IgD-negative memory B cell (primary cell): ENCODE data around the gene KCNH1. TPM values are rescaled to one million over a fixed set of nuclear protein-coding genes. Genes with fewer than 3 reads are reported as not detected.

ENCODE experiments used
- H3K27ac Mint-ChIP-seq, 3 donors: one replicate each; pipeline ENCODE4 v1.8.0; 2020 to 2022; ENCODE audit warnings: mild to moderate bottlenecking in 3 of 3, mixed read lengths in 3 of 3, moderate library complexity in 1 of 3
- H3K27me3 Mint-ChIP-seq: one replicate; pipeline ENCODE4 v1.8.0; 2021; ENCODE audit warnings: mixed read lengths
- H3K36me3 Mint-ChIP-seq: one replicate; pipeline ENCODE4 v1.8.0; 2020; ENCODE audit warnings: mild to moderate bottlenecking, mixed read lengths
- H3K4me1 Mint-ChIP-seq, 3 donors: one replicate each; pipeline ENCODE4 v1.8.0; 2020 to 2022; ENCODE audit warnings: mixed read lengths in 3 of 3, mild to moderate bottlenecking in 1 of 3
- H3K4me3 Mint-ChIP-seq, 4 donors: one replicate each; pipeline ENCODE4 v1.8.0; 2020 to 2022; ENCODE audit warnings: mild to moderate bottlenecking in 4 of 4, mixed read lengths in 4 of 4, moderate library complexity in 3 of 4
- H3K9me3 Mint-ChIP-seq, 3 donors: one replicate each; pipeline ENCODE4 v1.8.0; 2020 to 2021; ENCODE audit warnings: mixed read lengths in 3 of 3, mild to moderate bottlenecking in 1 of 3
- polyA plus RNA-seq: library from polyadenylated mRNA; unstranded; fragments of 300-500 nt; fragmentation: Illumina TruSeq; gene quantifications from one replicate; pipeline ENCODE4 v1.2.3, GENCODE V29; 2021

The KCNH1 gene
- polyA plus RNA-seq, 1 donor from 2014 or later, result 0.14 TPM

DNA sequence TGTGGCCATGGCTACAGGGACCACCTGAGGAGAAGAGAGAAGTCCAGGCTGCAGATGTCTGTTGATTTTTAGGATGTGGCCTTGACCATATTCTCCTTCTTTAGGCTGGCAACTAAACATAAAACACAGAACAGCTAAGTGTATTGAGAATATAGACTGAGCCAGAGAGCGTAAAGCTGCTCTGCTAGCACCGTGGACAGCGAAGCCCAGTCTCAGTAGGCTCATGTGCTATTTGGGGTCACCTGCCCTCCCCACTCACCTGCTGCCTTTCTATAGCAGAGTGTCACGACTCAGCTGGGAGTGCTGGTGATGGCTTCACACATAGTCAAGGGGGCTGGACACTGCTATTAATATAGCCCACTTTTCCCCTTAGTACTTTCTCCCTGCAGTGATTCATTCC is 278.5 kb downstream of the KCNH1 start:
- no peak overlapping the region for H3K4me3 Mint-ChIP-seq
- H3K27me3 Mint-ChIP-seq, result peaks cover 4% of the 10 kb centered on the region
- H3K36me3 Mint-ChIP-seq, result no peaks in the 10 kb centered on the region
- no peaks in the 10 kb centered on the region for H3K4me1 Mint-ChIP-seq
- H3K27ac Mint-ChIP-seq, result no peak overlapping the region
- H3K9me3 Mint-ChIP-seq, result no peaks in the 10 kb centered on the region

DNA sequence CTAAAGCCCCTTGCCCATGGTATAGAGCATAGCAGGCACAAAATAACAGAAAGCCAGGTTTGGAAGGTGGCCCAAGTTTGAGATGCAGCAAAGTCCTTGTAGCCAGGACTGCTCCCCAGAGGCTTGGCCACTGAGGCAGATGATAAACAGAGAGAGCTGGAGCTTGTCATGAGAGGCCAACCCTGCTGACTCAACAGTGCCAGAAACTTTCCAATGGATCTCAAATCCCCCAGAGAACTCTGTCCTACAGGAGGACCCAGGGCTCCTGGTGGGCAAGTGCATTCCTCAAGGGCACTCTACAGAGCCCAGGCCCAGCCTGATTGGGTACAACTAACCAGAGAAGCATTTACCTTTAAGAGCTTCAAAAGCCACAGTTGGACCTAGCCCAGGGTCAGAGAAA is 280.7 kb downstream of the KCNH1 start:
- Mint-ChIP-seq H3K27ac (no peak overlapping the region), H3K4me1 (no peaks in the 10 kb centered on the region), H3K27me3 (peaks cover 6% of the 10 kb centered on the region), H3K36me3 (no peaks in the 10 kb centered on the region), H3K9me3 (no peaks in the 10 kb centered on the region), H3K4me3 (no peak overlapping the region)

DNA sequence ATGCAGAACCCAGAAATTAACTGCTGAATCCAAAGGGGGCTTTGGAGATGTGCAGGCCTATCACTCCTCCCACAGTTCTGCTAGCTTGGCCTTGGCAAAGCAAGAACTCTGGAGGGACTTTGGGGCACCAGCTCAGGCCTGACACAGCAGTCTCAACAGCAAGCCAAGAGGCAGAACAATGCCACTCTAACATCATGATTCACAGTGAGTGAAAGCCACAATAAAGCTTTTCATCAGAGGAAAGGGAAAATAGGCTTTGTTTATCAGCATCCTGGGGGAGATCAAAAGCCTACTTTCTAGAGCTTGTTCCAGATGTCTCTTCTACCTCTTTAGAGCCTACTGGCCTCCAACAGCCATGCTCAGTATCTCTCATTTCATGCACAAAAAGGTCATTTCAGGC is 283.4 kb downstream of the KCNH1 start:
- no peaks in the 10 kb centered on the region for H3K4me1 Mint-ChIP-seq
- no peaks in the 10 kb centered on the region for H3K36me3 Mint-ChIP-seq
- no peak overlapping the region for H3K4me3 Mint-ChIP-seq
- H3K27ac Mint-ChIP-seq, result no peak overlapping the region
- peaks cover 0 to 2% (median 0%) of the 10 kb centered on the region in 3 donors for H3K9me3 Mint-ChIP-seq
- peaks cover 3% of the 10 kb centered on the region for H3K27me3 Mint-ChIP-seq

DNA sequence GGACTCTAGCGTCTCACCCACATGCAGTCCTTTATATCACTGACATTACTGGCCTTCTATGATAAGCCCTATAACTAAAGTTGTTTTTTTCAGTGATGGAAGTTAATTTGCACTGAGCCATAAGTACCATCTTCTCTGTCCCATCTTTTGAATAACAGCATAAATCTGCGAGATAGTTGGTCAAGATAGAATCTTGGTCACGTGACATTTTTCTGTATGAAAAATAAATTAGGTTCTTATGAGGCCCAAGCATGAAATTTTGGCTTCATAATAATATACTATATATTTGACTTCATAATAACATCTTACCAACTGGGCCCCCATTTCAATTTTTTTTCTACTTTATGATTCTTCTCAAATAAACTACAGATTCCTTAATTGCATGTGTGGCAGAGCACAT is 285.5 kb downstream of the KCNH1 start:
- Mint-ChIP-seq H3K27ac (no peak overlapping the region), H3K9me3 (peaks cover 0 to 2% (median 0%) of the 10 kb centered on the region in 3 donors), H3K4me1 (peaks cover 0 to 2% (median 0%) of the 10 kb centered on the region in 3 donors), H3K4me3 (no peak overlapping the region), H3K36me3 (no peaks in the 10 kb centered on the region), H3K27me3 (peaks cover 3% of the 10 kb centered on the region)

DNA sequence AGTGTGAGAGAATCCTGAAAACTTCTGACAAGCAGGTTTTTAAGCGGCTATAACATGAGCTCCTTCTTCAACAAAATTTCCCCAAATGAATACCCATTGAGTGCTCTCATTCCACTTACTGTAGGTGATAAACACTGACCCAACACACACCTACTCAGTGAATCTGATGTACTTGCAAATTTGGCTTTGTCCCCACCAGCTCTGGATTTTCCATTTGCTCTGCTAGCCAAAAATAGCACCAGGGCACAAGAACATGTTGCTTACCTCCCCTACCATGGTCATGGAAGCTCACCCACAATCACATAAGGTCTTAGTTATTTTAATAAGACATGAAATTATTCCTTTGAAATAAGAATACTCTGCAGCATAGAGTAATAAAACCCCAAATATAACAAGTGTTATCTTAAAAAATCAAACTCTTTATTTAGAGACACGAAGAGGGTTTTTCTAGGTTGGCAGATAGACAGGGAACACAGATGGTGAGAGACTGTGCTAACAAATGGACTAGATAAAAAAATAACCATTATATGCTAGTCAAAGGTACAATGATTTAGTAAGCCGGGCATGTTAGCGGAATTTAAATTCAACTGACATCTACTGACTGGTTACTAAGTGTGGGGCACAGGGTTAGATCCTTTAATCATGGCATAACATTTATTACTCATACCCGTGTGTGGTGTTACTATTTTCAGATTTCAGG is 291.9 kb downstream of the KCNH1 start:
- Mint-ChIP-seq H3K4me1 (peaks cover 0 to 2% (median 0%) of the 10 kb centered on the region in 3 donors), H3K27me3 (no peaks in the 10 kb centered on the region), H3K36me3 (peaks cover 2% of the 10 kb centered on the region), H3K9me3 (peaks cover 0 to 8% (median 3%) of the 10 kb centered on the region in 3 donors), H3K4me3 (no peak overlapping the region), H3K27ac (no peak overlapping the region)

DNA sequence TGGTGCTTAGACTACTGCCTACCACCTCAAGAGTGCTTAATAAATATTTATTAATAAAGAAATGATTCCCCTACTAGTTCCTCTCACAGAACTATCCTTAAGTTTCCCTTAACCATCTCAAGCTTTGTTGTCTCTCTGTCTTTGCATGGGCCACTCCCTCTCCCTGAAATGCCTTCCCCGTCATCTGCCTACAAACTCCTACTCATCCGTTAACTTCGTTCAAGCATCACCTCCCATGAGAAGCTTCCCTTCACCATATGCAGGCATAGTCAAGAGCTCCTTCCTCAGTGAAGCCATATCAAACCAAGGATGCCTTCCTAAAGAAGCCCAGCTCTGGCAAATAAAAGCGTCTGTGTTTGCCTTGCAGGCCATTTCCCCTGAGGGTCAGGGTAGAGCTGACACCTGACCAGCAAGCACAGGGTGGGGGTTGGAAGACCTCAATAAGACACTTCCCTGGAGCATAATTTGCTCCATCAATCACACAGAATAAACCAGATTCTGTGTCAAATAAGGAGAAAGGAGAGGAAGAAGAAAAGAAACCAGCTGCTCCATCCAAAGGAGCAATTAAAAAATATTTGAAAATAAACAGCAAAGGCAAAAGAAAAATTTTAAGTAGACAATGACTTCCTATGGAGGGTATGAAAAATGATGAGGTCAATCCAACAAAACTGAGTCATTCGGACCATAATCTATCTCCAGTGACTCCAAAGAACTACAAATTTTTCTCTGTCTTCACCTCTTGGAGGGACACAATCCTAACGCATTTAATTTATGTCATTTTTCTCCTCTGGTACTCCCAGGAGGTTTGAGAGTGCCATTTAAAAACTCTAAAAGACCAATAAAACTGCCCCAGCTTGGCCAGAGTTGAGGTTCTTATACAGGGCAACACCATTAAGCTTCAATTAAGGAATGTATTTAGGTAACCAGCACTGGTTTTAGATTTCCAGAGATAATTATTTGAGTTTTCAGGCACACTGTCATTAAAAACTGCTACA is 303.6 kb downstream of the KCNH1 start:
- Mint-ChIP-seq H3K9me3 (peaks cover 0 to 2% (median 0%) of the 10 kb centered on the region in 3 donors), H3K4me1 (no peaks in the 10 kb centered on the region), H3K27ac (no peak overlapping the region), H3K4me3 (no peak overlapping the region), H3K36me3 (no peaks in the 10 kb centered on the region), H3K27me3 (peaks cover 8% of the 10 kb centered on the region)

DNA sequence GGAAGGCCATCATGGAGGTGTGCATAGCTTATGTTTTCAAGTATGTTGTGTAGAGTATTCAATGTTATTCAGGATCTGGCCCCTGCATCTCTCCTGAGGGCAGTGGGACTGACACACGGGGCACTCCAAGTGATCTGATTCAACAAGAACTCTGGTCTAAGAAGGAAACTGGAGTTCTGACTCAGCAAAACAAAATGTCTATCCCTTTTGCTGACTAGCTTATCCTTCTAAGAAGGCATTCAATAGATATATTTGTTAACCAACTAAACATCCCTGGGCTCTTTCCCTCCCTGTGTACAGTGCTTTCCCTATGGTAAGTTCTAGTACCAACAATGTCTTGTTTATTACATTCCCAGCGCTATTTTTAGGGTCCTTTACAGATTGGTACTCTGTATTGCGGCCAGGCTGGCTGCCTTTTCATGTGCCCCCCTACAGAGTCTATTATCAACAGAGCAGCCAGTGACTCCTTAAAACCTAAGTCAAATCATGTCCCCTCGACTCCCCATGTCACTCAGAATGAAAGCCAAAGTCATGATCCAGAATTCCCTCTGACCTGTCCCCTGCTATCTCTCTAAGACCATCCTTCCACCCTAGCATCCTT is 304.9 kb downstream of the KCNH1 start:
- no peak overlapping the region for H3K27ac Mint-ChIP-seq
- H3K4me3 Mint-ChIP-seq, result no peak overlapping the region
- H3K27me3 Mint-ChIP-seq, result peaks cover 8% of the 10 kb centered on the region
- H3K36me3 Mint-ChIP-seq, result no peaks in the 10 kb centered on the region
- peaks cover 0 to 2% (median 0%) of the 10 kb centered on the region in 3 donors for H3K9me3 Mint-ChIP-seq
- H3K4me1 Mint-ChIP-seq, result no peaks in the 10 kb centered on the region

DNA sequence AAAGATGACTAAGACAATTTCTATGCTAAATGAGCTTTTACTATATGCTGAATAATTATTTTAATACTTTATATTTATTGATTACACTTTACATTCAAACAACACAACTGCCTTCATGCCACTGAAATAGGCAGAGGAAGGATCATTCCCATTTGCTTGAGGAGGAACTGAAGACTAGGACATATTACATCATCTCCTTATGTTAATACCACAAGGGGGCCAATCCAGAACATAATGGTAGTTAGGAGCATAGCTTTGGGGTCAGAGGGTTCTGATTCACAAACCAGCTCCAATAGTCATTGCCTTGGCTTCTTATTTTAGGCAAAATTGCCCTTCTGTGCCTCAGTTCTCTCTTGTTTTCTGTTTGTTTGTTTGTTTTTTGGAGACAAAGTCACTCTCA is 306.5 kb downstream of the KCNH1 start:
- Mint-ChIP-seq H3K4me1 (peaks cover 0 to 1% (median 1%) of the 10 kb centered on the region in 3 donors), H3K27ac (no peak overlapping the region), H3K9me3 (peaks cover 0 to 2% (median 0%) of the 10 kb centered on the region in 3 donors), H3K4me3 (no peak overlapping the region), H3K27me3 (peaks cover 8% of the 10 kb centered on the region), H3K36me3 (no peaks in the 10 kb centered on the region)

DNA sequence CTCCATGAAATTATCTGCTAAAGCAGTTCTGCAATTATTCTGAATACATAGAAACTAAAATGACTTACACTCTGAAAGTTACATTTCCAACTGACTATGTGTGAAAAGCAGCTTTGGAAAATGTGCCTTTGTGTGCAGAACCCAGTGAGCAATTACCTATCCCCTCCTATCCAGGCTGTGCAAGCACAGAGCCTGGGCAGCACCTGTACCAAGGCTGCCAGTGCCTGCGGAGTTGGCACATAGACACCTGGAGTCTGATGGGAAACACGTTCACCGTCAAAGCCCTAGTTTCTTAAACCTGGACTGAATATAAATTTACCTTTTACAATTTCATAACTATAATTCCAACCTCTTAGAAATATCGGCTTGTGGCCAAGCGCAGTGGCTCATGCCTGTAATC is 307.3 kb downstream of the KCNH1 start:
- H3K27ac Mint-ChIP-seq, result no peak overlapping the region
- H3K9me3 Mint-ChIP-seq, result peaks cover 0 to 2% (median 0%) of the 10 kb centered on the region in 3 donors
- H3K27me3 Mint-ChIP-seq, result peaks cover 8% of the 10 kb centered on the region
- no peaks in the 10 kb centered on the region for H3K36me3 Mint-ChIP-seq
- peaks cover 0 to 3% (median 1%) of the 10 kb centered on the region in 3 donors for H3K4me1 Mint-ChIP-seq
- no peak overlapping the region for H3K4me3 Mint-ChIP-seq

DNA sequence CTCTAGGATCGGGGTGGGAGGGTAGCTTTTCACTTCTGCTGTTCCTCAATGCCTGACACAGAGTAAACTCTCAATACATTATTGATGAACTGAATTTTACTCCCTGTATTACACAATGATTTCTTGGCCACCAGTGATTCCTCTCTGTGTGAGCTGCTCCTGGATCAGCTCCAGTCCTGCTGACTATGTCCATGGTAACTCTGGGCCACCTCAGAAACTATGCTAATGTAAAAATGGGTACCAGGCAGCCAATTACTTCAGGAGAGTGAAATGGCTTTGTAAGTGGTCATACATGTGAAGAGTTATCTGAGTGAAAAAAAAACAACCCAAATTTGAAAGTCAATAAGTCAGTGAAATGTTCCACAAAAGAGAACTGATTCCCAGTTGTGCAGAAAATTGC is 311.0 kb downstream of the KCNH1 start:
- Mint-ChIP-seq H3K36me3 (no peaks in the 10 kb centered on the region), H3K9me3 (peaks cover 0 to 2% (median 0%) of the 10 kb centered on the region in 3 donors), H3K27ac (no peak overlapping the region), H3K4me1 (peaks cover 7 to 10% (median 9%) of the 10 kb centered on the region in 3 donors), H3K27me3 (peaks cover 3% of the 10 kb centered on the region), H3K4me3 (no peak overlapping the region)

DNA sequence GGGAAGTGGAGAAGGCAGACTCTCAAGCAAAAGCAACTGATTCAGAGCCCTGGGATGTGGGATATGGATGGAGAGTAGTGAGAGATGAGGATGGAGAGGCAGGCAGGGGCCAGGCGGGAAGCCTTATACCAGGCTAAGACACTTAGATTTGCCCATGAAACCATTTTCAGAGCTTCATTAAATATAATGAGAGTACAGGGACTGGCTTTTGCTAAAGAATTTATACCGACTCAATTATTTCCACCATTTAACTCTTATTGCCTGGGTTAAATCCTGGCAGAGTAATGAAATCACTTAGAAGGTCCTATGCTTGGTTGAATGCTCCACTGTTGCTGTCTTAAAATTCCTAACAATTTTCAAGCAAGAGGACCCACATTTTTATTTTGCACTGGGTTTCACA is 311.7 kb downstream of the KCNH1 start:
- Mint-ChIP-seq H3K27ac (no peak overlapping the region), H3K27me3 (peaks cover 4% of the 10 kb centered on the region), H3K4me1 (peaks cover 14 to 16% (median 15%) of the 10 kb centered on the region in 3 donors), H3K36me3 (no peaks in the 10 kb centered on the region), H3K4me3 (no peak overlapping the region), H3K9me3 (peaks cover 0 to 2% (median 0%) of the 10 kb centered on the region in 3 donors)

DNA sequence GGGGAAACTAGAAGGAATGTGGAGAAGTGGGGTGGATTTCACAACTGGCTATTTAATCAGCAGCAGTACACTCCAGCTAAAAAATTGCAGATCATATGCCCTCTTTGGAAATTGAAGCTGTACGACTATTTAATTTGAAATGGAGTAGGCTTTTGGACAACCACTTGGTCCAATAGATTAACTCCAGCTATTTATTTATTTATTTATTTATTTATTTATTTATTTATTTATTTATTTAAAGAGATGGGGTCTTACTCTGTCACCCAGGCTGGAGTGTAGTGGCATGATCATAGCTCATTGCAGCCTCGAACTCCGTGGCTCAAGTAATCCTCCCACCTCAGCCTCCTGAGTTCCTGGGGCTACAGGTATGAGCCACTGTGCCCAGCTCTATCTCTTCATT is 312.3 kb downstream of the KCNH1 start:
- Mint-ChIP-seq H3K4me1 (peaks cover 17 to 21% (median 18%) of the 10 kb centered on the region in 3 donors), H3K36me3 (no peaks in the 10 kb centered on the region), H3K4me3 (no peak overlapping the region), H3K27ac (peak overlapping the region in 1 of 3 donors; percentile 2), H3K9me3 (peaks cover 0 to 2% (median 0%) of the 10 kb centered on the region in 3 donors), H3K27me3 (peaks cover 4% of the 10 kb centered on the region)

DNA sequence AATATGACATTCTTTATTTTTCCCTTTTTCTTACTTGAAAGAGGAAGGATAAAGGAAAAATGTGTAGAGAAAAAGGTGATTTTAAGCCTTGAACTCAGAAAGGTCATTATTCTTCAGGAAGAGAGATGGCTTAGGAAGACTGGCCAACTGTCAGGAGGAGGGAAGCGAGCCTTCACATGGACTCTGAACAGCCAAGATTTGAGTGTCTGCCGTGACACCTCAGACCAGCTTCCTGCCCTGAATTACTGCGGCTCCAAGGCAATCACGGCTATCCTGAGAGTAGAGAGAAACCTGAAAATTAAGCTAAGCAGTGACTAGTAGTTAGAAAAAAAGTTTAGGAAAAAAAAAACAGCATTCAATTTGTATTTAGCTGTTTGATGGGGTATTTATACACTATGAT is 314.7 kb downstream of the KCNH1 start:
- Mint-ChIP-seq H3K36me3 (no peaks in the 10 kb centered on the region), H3K27ac (no peak overlapping the region), H3K9me3 (peaks cover 0 to 2% (median 0%) of the 10 kb centered on the region in 3 donors), H3K27me3 (peaks cover 3% of the 10 kb centered on the region), H3K4me1 (peaks cover 26 to 32% (median 27%) of the 10 kb centered on the region in 3 donors), H3K4me3 (peak overlapping the region in 1 of 4 donors; percentile 8)

DNA sequence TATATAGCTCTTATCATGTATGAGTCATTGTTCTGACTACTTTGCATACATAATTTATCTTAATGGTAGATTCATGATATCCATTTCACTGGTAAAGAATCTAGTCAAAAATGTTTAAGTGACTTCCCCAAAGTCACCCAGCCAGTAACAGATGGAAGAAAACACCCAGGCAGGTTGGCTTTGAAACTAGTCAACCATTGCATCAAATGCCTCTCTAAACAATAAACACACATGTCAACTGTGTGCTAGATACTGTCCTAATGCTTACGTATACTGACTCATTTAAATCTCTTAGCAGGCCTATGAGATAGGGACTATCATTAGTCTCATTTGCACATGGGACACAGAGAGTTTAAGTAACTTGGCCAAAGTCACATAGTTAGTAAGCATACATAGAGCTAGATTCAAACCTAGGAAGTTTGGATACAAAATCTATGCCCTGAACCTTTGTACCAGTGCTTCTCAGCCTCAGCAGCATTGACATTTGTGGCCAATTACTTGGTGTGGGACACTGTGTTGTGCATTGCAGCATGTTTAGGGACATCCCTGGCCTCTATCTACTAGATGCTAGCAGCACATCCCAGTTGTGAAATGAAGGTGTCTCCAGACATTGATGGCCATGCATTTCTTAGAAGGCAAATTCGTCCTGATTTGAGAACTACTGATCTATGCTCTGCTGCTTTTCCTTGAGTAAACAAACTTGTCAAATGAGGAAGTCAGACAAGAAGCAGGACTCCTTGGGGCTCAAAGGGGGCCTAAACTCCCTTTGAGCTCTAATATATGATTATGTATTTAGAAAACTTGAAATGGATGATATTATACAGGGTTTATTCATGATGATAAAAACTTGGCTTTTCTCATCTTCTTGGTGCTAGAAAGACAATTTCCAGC is 316.3 kb downstream of the KCNH1 start:
- peak overlapping the region in 2 of 3 donors; percentile 10 to 72 for H3K27ac Mint-ChIP-seq
- H3K4me1 Mint-ChIP-seq, result peaks cover 25 to 30% (median 27%) of the 10 kb centered on the region in 3 donors
- no peaks in the 10 kb centered on the region for H3K36me3 Mint-ChIP-seq
- H3K4me3 Mint-ChIP-seq, result peak overlapping the region in 3 of 4 donors; percentile 30 to 70 (median 49)
- H3K9me3 Mint-ChIP-seq, result peaks cover 0 to 2% (median 0%) of the 10 kb centered on the region in 3 donors
- peaks cover 3% of the 10 kb centered on the region for H3K27me3 Mint-ChIP-seq
